ENCODE results near the gene ACTL10. TPM values are rescaled to one million over a fixed set of nuclear protein-coding genes. Genes with fewer than 3 reads are reported as not detected.

The ACTL10 gene
- total and polyA plus RNA-seq, 2 of the 13 experiments (the other 11 are each of a cell fraction or from before 2014, with no cell fraction given): not detected

- no peak for DNase-seq (ENCODE audit: low spot score)
- CTCF ChIA-PET (ENCODE audit: low intra/inter-chr PET ratio, low total read pairs): no interaction called here
- Histone ChIP-seq H3K79me2 (ENCODE audit: insufficient read depth, low read length) (peaks cover 21% of the 10 kb centered on the region), H3K4me1 (ENCODE audit: insufficient read depth, low read length) (peaks cover 19% of the 10 kb centered on the region), H3K9ac (ENCODE audit: insufficient read depth, low read depth, low read length) (no peak overlapping the region), H3K9me3 (ENCODE audit: low read length) (no peaks in the 10 kb centered on the region), H3K27ac (ENCODE audit: extremely low read length, insufficient read depth, low read length) (no peak overlapping the region), H3K4me3 (replicated peaks in 1 of 3; ENCODE audit: insufficient read depth in 1 of 3, low read depth in 2 of 3, low read length in 3 of 3) (no peak overlapping the region), H3K4me2 (ENCODE audit: low read depth, low read length) (no peak overlapping the region), H4K20me1 (ENCODE audit: insufficient read depth, low read length) (no peaks in the 10 kb centered on the region), H2AFZ (ENCODE audit: low read length) (no peak overlapping the region), H3K27me3 (ENCODE audit: control insufficient read depth in 1 of 2, insufficient read depth in 2 of 2, low read length in 2 of 2) (no peaks in the 10 kb centered on the region), H3K36me3 (replicated peaks in 1 of 2; ENCODE audit: control insufficient read depth in 1 of 2, insufficient read depth in 2 of 2, low read length in 2 of 2) (peaks cover 9 to 28% of the 10 kb centered on the region in 2 experiments; a peak in 4 of 5 replicates)
- in situ Hi-C loops (cut with HindIII; ENCODE audit: extremely low pct_ligation_motif_present, low pct_unique_long_range_greater_than_20kb) (no loop called here), intact Hi-C loops (cut with micrococcal nuclease; ENCODE audit: unreplicated experiment) (no loop called here)
- POLR2A ChIA-PET: interaction anchor here (0.6 to 1.9 kb wide), 3 partner anchors 18 to 312 kb away, joined by 3 to 5 read pairs (median 3); partner anchors contain the start of gene RALY
- no peak for ATAC-seq
- no TSS peak for BruUV-seq (replicated peaks)
- TF ChIP-seq HOMEZ (CRISPR knock-in tag; IDR thresholded peaks at IDR 0.05; ENCODE audit: low read depth) (no peak), ZMYM3 (CRISPR knock-in tag; IDR thresholded peaks at IDR 0.05) (0 out of 2 replicates have a peak, but pooled peaks have one; percentile 36), ZNF629 (CRISPR knock-in tag; conservative IDR thresholded peaks at IDR 0.05) (peak; percentile 88)
- WGBS (ENCODE audit: low lambda C conversion rate): 97% methylated on average over 5 of the region's 5 CpGs
- peak; percentile 48 for FAIRE-seq
Observed at GRCh38 chr20:33681288-33681687, 14.5 kb downstream of the ACTL10 start.

- intact Hi-C loops (cut with micrococcal nuclease; ENCODE audit: unreplicated experiment): no loop called here
- Histone ChIP-seq H3K27me3 (ENCODE audit: control insufficient read depth in 1 of 2, insufficient read depth in 2 of 2, low read length in 2 of 2) (no peaks in the 10 kb centered on the region), H3K36me3 (replicated peaks in 1 of 2; ENCODE audit: control insufficient read depth in 1 of 2, insufficient read depth in 2 of 2, low read length in 2 of 2) (peaks cover 9 to 28% of the 10 kb centered on the region in 2 experiments; a peak in 4 of 5 replicates), H3K4me3 (replicated peaks in 1 of 3; ENCODE audit: insufficient read depth in 1 of 3, low read depth in 2 of 3, low read length in 3 of 3) (no peak overlapping the region), H3K4me2 (ENCODE audit: low read depth, low read length) (no peak overlapping the region), H3K9ac (ENCODE audit: insufficient read depth, low read depth, low read length) (no peak overlapping the region), H3K4me1 (ENCODE audit: insufficient read depth, low read length) (peaks cover 22% of the 10 kb centered on the region), H4K20me1 (ENCODE audit: insufficient read depth, low read length) (no peaks in the 10 kb centered on the region), H3K9me3 (ENCODE audit: low read length) (no peaks in the 10 kb centered on the region), H3K79me2 (ENCODE audit: insufficient read depth, low read length) (peaks cover 21% of the 10 kb centered on the region), H2AFZ (ENCODE audit: low read length) (no peak overlapping the region), H3K27ac (ENCODE audit: extremely low read length, insufficient read depth, low read length) (no peak overlapping the region)
- FAIRE-seq (no peak), DNase-seq (ENCODE audit: low spot score) (no peak), ATAC-seq (no peak)
- ChIA-PET CTCF (ENCODE audit: low intra/inter-chr PET ratio, low total read pairs) (no interaction called here), POLR2A (interaction anchor here (0.6 to 1.9 kb wide), 3 partner anchors 19 to 312 kb away, joined by 3 to 5 read pairs (median 3); partner anchors contain the start of gene RALY)
- in situ Hi-C loops (cut with HindIII; ENCODE audit: extremely low pct_ligation_motif_present, low pct_unique_long_range_greater_than_20kb): no loop called here
- WGBS (ENCODE audit: low lambda C conversion rate): 95% methylated on average over 9 of the region's 9 CpGs
- TF ChIP-seq PCBP2 (optimal IDR thresholded peaks at IDR 0.05; ENCODE audit: low read depth, low read length, poor library complexity, severe bottlenecking) (no peak), ZNF350 (CRISPR knock-in tag; IDR thresholded peaks at IDR 0.05; ENCODE audit: borderline replicate concordance, low read depth) (no peak), TARDBP (CRISPR knock-in tag; IDR thresholded peaks at IDR 0.05) (no peak), PHF21A (CRISPR knock-in tag; IDR thresholded peaks at IDR 0.05) (no peak), MAF1 (CRISPR knock-in tag; IDR thresholded peaks at IDR 0.05; ENCODE audit: borderline replicate concordance) (no peak), CBX1 (IDR thresholded peaks at IDR 0.05; ENCODE audit: low read depth) (no peak), ZNF431 (CRISPR knock-in tag; IDR thresholded peaks at IDR 0.05; ENCODE audit: borderline replicate concordance, low read depth) (0 out of 2 replicates have a peak, but pooled peaks have one; percentile 26)
- TF ChIP-seq, protein P1, sequence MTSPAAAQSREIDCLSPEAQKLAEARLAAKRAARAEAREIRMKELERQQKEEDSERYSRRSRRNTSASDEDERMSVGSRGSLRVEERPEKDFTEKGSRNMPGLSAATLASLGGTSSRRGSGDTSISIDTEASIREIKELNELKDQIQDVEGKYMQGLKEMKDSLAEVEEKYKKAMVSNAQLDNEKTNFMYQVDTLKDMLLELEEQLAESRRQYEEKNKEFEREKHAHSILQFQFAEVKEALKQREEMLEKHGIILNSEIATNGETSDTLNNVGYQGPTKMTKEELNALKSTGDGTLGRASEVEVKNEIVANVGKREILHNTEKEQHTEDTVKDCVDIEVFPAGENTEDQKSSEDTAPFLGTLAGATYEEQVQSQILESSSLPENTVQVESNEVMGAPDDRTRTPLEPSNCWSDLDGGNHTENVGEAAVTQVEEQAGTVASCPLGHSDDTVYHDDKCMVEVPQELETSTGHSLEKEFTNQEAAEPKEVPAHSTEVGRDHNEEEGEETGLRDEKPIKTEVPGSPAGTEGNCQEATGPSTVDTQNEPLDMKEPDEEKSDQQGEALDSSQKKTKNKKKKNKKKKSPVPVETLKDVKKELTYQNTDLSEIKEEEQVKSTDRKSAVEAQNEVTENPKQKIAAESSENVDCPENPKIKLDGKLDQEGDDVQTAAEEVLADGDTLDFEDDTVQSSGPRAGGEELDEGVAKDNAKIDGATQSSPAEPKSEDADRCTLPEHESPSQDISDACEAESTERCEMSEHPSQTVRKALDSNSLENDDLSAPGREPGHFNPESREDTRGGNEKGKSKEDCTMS (CRISPR knock-in tag; conservative IDR thresholded peaks at IDR 0.05): no peak
- no TSS peak for BruUV-seq (replicated peaks)
Observed at GRCh38 chr20:33681728-33682353, 15.1 kb downstream of the ACTL10 start.
